Central memory CD8-positive, alpha-beta T cell (primary cell): Measurements from ENCODE around the gene DDX24.

Experiments
- ATAC-seq: fragments of 150-1000 bp; cut with Tn5 transposase; replicated peaks from 2 replicates; pipeline ENCODE4 v1.10.0; 2022; ENCODE audit warnings: mild to moderate bottlenecking, moderate FRiP score, moderate number of reproducible peaks; ENCODE audit not compliant: poor library complexity, severe bottlenecking; ENCODE audit errors: extremely low read depth
- DNase-seq, 2 donors: peaks; one replicate each; pipeline ENCODE4 v3.0.0; 2021; ENCODE audit warnings: low spot score in 2 of 2
- H3K27ac Mint-ChIP-seq: one replicate; pipeline ENCODE4 v1.8.0; 2022; ENCODE audit warnings: low read depth, mild to moderate bottlenecking, moderate library complexity, mixed read lengths
- H3K27me3 Mint-ChIP-seq: one replicate; pipeline ENCODE4 v1.8.0; 2022; ENCODE audit warnings: mixed read lengths
- H3K36me3 Mint-ChIP-seq: one replicate; pipeline ENCODE4 v1.8.0; 2022; ENCODE audit warnings: mild to moderate bottlenecking, moderate library complexity, mixed read lengths; ENCODE audit not compliant: insufficient read depth
- H3K4me1 Mint-ChIP-seq: one replicate; pipeline ENCODE4 v1.8.0; 2022; ENCODE audit warnings: mixed read lengths
- H3K4me3 Mint-ChIP-seq: one replicate; pipeline ENCODE4 v1.8.0; 2022; ENCODE audit warnings: mild to moderate bottlenecking, moderate library complexity, mixed read lengths
- H3K9me3 Mint-ChIP-seq: one replicate; pipeline ENCODE4 v1.8.0; 2022; ENCODE audit warnings: mixed read lengths

Gene DDX24

GRCh38 chr14:94122438-94122837 lies 41.4 kb upstream of the DDX24 start:
- Mint-ChIP-seq H3K9me3 (peaks cover 7% of the 10 kb centered on the region), H3K4me1 (no peaks in the 10 kb centered on the region), H3K27me3 (peaks cover 42% of the 10 kb centered on the region), H3K36me3 (peaks cover 2% of the 10 kb centered on the region), H3K27ac (no peak overlapping the region), H3K4me3 (no peak overlapping the region)
- DNase-seq, result no peak
- ATAC-seq, result no peak

GRCh38 chr14:94121485-94121884 lies 40.5 kb upstream of the DDX24 start:
- H3K36me3 Mint-ChIP-seq, result peaks cover 2% of the 10 kb centered on the region
- H3K27ac Mint-ChIP-seq, result no peak overlapping the region
- H3K27me3 Mint-ChIP-seq, result peaks cover 51% of the 10 kb centered on the region
- no peaks in the 10 kb centered on the region for H3K4me1 Mint-ChIP-seq
- ATAC-seq (no peak), DNase-seq (no peak)
- no peak overlapping the region for H3K4me3 Mint-ChIP-seq
- H3K9me3 Mint-ChIP-seq, result peaks cover 7% of the 10 kb centered on the region

GRCh38 chr14:94120667-94121340 lies 39.8 kb upstream of the DDX24 start:
- H3K4me3 Mint-ChIP-seq, result no peak overlapping the region
- H3K4me1 Mint-ChIP-seq, result no peaks in the 10 kb centered on the region
- H3K9me3 Mint-ChIP-seq, result peaks cover 7% of the 10 kb centered on the region
- H3K27me3 Mint-ChIP-seq, result peaks cover 58% of the 10 kb centered on the region
- H3K27ac Mint-ChIP-seq, result no peak overlapping the region
- no peak for DNase-seq
- no peak for ATAC-seq
- peaks cover 2% of the 10 kb centered on the region for H3K36me3 Mint-ChIP-seq

DNA sequence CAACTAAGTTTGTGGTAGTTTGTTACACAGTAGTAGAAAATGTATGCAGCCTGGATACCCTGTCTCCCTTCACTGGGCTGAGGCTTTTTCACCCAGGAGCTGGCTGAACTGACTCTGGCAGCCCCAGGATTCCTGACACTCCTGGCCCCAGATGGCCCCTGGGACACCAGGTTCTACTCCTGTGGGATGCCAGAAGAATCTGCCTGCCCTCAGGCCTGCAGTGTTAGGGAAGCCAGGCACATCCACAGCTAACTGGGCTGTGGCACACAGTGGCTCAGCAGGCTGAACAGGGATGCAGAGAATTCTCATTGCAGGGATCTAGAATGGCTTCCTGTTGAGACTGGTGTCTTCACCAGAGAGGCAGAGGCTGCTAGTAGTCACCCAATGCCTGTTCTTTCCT lies 38.1 kb upstream of the DDX24 start:
- H3K9me3 Mint-ChIP-seq, result peaks cover 7% of the 10 kb centered on the region
- H3K4me3 Mint-ChIP-seq, result no peak overlapping the region
- DNase-seq (no peak), ATAC-seq (no peak)
- H3K36me3 Mint-ChIP-seq, result peaks cover 5% of the 10 kb centered on the region
- peaks cover 75% of the 10 kb centered on the region for H3K27me3 Mint-ChIP-seq
- H3K4me1 Mint-ChIP-seq, result no peaks in the 10 kb centered on the region
- H3K27ac Mint-ChIP-seq, result no peak overlapping the region

GRCh38 chr14:94117856-94118255 lies 36.9 kb upstream of the DDX24 start:
- H3K4me1 Mint-ChIP-seq, result no peaks in the 10 kb centered on the region
- H3K4me3 Mint-ChIP-seq, result no peak overlapping the region
- peaks cover 87% of the 10 kb centered on the region for H3K27me3 Mint-ChIP-seq
- H3K36me3 Mint-ChIP-seq, result peaks cover 7% of the 10 kb centered on the region
- no peak for ATAC-seq
- H3K27ac Mint-ChIP-seq, result no peak overlapping the region
- no peak for DNase-seq
- H3K9me3 Mint-ChIP-seq, result peaks cover 7% of the 10 kb centered on the region

GRCh38 chr14:94116701-94117100 lies 35.7 kb upstream of the DDX24 start:
- DNase-seq (no peak), ATAC-seq (no peak)
- Mint-ChIP-seq H3K36me3 (peaks cover 7% of the 10 kb centered on the region), H3K27me3 (peaks cover 93% of the 10 kb centered on the region), H3K9me3 (peaks cover 7% of the 10 kb centered on the region), H3K4me3 (no peak overlapping the region), H3K4me1 (no peaks in the 10 kb centered on the region), H3K27ac (no peak overlapping the region)

GRCh38 chr14:94115631-94116030 lies 34.6 kb upstream of the DDX24 start:
- DNase-seq (no peak), ATAC-seq (no peak)
- H3K36me3 Mint-ChIP-seq, result peaks cover 5% of the 10 kb centered on the region
- peaks cover 83% of the 10 kb centered on the region for H3K27me3 Mint-ChIP-seq
- H3K27ac Mint-ChIP-seq, result no peak overlapping the region
- no peak overlapping the region for H3K4me3 Mint-ChIP-seq
- peaks cover 3% of the 10 kb centered on the region for H3K9me3 Mint-ChIP-seq
- no peaks in the 10 kb centered on the region for H3K4me1 Mint-ChIP-seq

GRCh38 chr14:94115058-94115591 lies 34.1 kb upstream of the DDX24 start:
- peaks cover 78% of the 10 kb centered on the region for H3K27me3 Mint-ChIP-seq
- no peaks in the 10 kb centered on the region for H3K9me3 Mint-ChIP-seq
- ATAC-seq (no peak), DNase-seq (no peak)
- H3K4me1 Mint-ChIP-seq, result no peaks in the 10 kb centered on the region
- no peak overlapping the region for H3K27ac Mint-ChIP-seq
- peaks cover 5% of the 10 kb centered on the region for H3K36me3 Mint-ChIP-seq
- H3K4me3 Mint-ChIP-seq, result no peak overlapping the region

DNA sequence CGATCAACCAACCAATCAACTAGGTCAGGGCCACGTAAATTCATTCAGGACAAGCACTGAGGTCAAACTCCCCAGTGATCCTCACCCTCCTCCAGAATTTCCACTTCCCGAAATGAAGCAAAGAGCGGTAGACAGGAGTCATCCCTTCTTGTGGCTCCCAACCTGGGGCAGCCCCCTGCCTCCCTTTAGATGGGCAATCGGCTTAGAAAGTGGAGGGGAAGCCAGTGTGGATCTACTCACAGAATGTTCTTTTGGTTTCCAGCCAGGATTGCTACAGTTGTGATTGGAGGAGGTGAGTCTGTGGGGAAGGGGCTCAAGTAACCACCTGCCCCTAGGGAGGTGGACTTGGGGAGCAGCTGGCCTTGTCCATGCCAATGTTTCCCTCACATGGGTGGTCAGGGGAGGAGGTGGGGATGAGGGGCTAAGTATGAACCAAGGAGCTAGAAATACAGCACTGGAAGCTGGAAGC lies 33.6 kb upstream of the DDX24 start:
- H3K27ac Mint-ChIP-seq, result no peak overlapping the region
- peaks cover 73% of the 10 kb centered on the region for H3K27me3 Mint-ChIP-seq
- no peaks in the 10 kb centered on the region for H3K4me1 Mint-ChIP-seq
- peaks cover 5% of the 10 kb centered on the region for H3K36me3 Mint-ChIP-seq
- H3K9me3 Mint-ChIP-seq, result no peaks in the 10 kb centered on the region
- ATAC-seq (no peak), DNase-seq (no peak)
- H3K4me3 Mint-ChIP-seq, result no peak overlapping the region

DNA sequence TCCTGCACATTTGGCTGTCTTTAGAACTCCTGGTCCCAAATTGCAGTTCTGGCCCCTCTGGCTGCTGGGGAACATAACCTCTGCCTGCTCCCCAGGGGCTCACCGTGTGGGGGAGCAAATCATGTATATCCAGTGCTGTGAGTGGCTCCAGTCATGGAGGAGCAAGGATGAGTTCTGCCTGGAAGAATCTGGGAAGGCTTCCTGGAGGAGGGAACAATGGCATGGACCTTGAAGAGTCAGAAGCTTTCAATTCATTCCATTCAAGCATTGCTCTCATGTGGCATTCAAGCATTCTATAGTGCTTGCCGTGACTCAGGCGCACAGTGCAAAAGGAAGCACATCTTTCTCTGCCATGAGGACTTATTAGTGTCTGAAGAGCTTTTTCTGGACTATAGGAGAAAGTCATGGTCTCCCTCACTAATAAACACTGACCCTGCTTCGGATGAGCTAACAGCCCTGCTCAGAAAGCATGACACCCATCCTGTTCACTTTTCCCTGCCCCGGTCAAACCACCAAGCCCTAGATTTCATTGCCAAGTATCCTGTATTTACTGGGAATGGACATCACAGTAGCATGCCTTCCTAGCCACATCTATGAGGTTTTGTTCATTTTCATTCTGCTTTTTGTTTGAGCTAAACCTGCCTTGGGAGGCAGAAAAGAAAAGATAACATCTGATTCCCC lies 33.0 kb upstream of the DDX24 start:
- Mint-ChIP-seq H3K27me3 (peaks cover 67% of the 10 kb centered on the region), H3K9me3 (no peaks in the 10 kb centered on the region), H3K4me1 (no peaks in the 10 kb centered on the region), H3K4me3 (no peak overlapping the region), H3K27ac (no peak overlapping the region), H3K36me3 (peaks cover 5% of the 10 kb centered on the region)
- ATAC-seq (no peak), DNase-seq (no peak)

DNA sequence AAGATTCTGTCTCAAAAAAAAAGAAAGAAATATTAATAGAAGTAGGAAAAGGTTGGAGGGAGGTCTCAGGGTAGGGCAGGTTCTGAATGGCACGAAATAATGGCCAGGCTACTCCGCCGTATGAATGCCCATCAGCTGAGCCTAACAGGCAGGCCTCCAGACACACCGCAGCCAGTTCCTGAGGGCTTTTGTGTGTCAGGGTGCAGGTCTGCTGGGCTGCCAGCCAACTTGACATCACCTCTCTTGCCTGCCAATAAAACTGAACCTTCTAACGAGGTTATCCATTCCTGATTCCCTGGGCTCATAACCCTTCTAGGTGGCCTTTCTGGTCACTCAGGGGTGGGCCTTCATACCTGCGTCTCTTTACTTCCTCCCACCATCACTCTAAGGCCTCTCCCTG lies 32.5 kb upstream of the DDX24 start:
- peaks cover 5% of the 10 kb centered on the region for H3K36me3 Mint-ChIP-seq
- no peaks in the 10 kb centered on the region for H3K9me3 Mint-ChIP-seq
- no peak overlapping the region for H3K27ac Mint-ChIP-seq
- H3K27me3 Mint-ChIP-seq, result peaks cover 67% of the 10 kb centered on the region
- DNase-seq, result no peak
- ATAC-seq, result no peak
- no peaks in the 10 kb centered on the region for H3K4me1 Mint-ChIP-seq
- H3K4me3 Mint-ChIP-seq, result no peak overlapping the region

GRCh38 chr14:94113073-94113472 lies 32.1 kb upstream of the DDX24 start:
- DNase-seq (no peak), ATAC-seq (no peak)
- Mint-ChIP-seq H3K4me1 (no peaks in the 10 kb centered on the region), H3K27ac (no peak overlapping the region), H3K9me3 (no peaks in the 10 kb centered on the region), H3K36me3 (peaks cover 5% of the 10 kb centered on the region), H3K4me3 (no peak overlapping the region), H3K27me3 (peaks cover 64% of the 10 kb centered on the region)

DNA sequence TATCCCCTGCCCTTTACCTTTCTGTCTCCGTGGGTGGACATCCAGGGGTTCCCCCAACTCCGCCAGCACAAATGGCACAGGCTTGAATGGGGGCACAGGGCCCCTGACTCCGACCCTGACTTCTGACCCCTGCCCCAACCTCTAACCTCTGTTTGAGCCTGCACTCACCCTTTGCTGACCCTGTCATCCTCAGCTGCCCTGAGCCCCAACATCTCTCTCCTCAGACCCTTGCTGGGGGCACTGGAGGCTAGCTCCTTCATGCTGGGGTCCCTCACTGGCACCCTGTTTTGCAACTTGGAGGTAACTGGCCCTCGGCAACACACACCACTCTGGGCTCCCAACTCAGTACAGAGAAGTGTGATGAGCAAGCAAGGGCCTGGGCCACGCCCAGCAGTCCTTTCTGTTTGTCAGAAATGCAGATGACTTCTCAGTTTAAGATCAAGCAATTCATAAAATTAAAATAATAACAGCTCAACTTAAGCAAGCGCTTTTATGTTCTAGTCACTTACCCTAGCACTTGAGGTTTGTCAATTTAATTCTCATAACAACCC lies 31.6 kb upstream of the DDX24 start:
- H3K4me1 Mint-ChIP-seq, result no peaks in the 10 kb centered on the region
- ATAC-seq, result no peak
- no peak overlapping the region for H3K4me3 Mint-ChIP-seq
- H3K27ac Mint-ChIP-seq, result peak overlapping the region; percentile 22
- H3K27me3 Mint-ChIP-seq, result peaks cover 59% of the 10 kb centered on the region
- H3K36me3 Mint-ChIP-seq, result peaks cover 5% of the 10 kb centered on the region
- DNase-seq, result no peak
- no peaks in the 10 kb centered on the region for H3K9me3 Mint-ChIP-seq
